ENCODE data around the gene TPCN1. TPM values are rescaled to one million over a fixed set of nuclear protein-coding genes. Genes with fewer than 3 reads are reported as not detected.

TPCN1 gene
- total RNA-seq, 1 experiment from 2014 or later: 13.5 TPM

DNA sequence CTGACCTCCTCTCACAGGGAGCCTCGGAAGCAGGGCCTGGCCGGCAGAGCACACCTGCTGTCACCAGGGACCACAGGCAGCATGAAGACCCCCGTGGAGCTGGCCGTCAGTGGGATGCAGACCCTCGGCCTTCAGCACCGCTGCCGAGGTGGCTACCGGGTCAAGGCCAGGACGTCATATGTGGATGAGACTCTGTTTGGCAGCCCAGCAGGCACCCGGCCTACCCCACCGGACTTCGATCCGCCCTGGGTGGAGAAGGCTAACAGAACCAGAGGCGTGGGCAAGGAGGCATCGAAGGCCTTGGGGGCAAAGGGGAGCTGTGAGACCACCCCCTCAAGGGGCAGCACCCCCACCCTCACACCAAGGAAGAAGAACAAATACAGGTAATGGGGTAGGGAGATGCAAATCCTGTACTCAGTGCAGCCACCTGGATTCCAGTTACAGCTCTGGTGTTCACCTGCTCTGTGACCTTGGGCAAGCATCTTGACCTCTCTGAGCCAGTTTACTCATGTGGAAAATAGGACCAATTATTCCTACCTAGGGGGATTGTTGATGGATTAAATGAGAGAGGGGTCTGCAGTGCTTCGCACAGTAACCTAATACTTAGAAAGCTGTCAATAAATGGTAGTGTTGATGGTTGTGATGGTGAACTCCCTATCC lies 34.5 kb upstream of the TPCN1 start:
- Mint-ChIP-seq H3K27me3 (ENCODE audit: low read depth) (no peaks in the 10 kb centered on the region), H3K27ac (no peak overlapping the region), H3K4me1 (peaks cover 8 to 17% of the 10 kb centered on the region in 2 experiments), H3K4me3 (peak overlapping the region; percentile 89 to 92), H3K9me3 (no peaks in the 10 kb centered on the region), H3K36me3 (ENCODE audit: insufficient read depth in 1 of 3, low read depth in 3 of 3) (peaks cover 25 to 49% (median 37%) of the 10 kb centered on the region in 3 experiments)
- H4K20me1 ChIP-seq (ENCODE audit: control insufficient read depth, insufficient read depth, insufficient read length): no peaks in the 10 kb centered on the region
- H3K9ac ChIP-seq (ENCODE audit: extremely low read depth, insufficient read length, low read length): no peak overlapping the region
- no peak overlapping the region for H2AK5ac ChIP-seq (ENCODE audit: insufficient read length, low read length)
- no peaks in the 10 kb centered on the region for H3K27me3 ChIP-seq (ENCODE audit: insufficient read depth, low read length)
- no peak for DNase-seq
- no peak overlapping the region for H4K5ac ChIP-seq (ENCODE audit: insufficient read length, low read depth, low read length)
- H3K27ac ChIP-seq (ENCODE audit: insufficient read length, low read depth, low read length): no peak overlapping the region
- no peak overlapping the region for H3K14ac ChIP-seq (ENCODE audit: insufficient read depth, low read length)
- no peak overlapping the region for H2BK15ac ChIP-seq (ENCODE audit: low read depth, low read length)
- no peak overlapping the region for H4K91ac ChIP-seq (ENCODE audit: insufficient read length, low read depth, low read length)
- H2AFZ ChIP-seq (ENCODE audit: low read length): no peak overlapping the region
- peaks cover 8% of the 10 kb centered on the region for H3K23me2 ChIP-seq (ENCODE audit: insufficient read length, low read depth, low read length, poor library complexity, severe bottlenecking)
- H3K79me2 ChIP-seq (ENCODE audit: insufficient read depth, low read length): peaks cover 16% of the 10 kb centered on the region; the same call in 1 of the 2 replicates
- H3K79me1 ChIP-seq (ENCODE audit: insufficient read depth, low read depth, low read length, poor library complexity, severe bottlenecking): peaks cover 17% of the 10 kb centered on the region
- no peak overlapping the region for H3K56ac ChIP-seq (ENCODE audit: insufficient read length, low read depth, low read length)
- H3T11ph ChIP-seq (ENCODE audit: low read length): no peak overlapping the region
- no peak overlapping the region for H4K8ac ChIP-seq (replicated peaks; ENCODE audit: insufficient read length, low read depth, low read length)
- H2BK120ac ChIP-seq (ENCODE audit: low read depth, low read length, poor library complexity, severe bottlenecking): no peak overlapping the region
- H3K4me1 ChIP-seq (ENCODE audit: insufficient read depth, low read length): no peaks in the 10 kb centered on the region
- H3K4ac ChIP-seq (ENCODE audit: low read depth, low read length): no peak overlapping the region
- H3K18ac ChIP-seq (ENCODE audit: insufficient read length, low read depth, low read length): no peak overlapping the region
- H2BK12ac ChIP-seq (ENCODE audit: insufficient read length, low read depth, low read length): no peak overlapping the region
- no CpG with 5 or more reads among the region's 16 CpGs for WGBS (ENCODE audit: extremely low coverage, insufficient read length, low lambda C conversion rate)
- no peak overlapping the region for H2BK20ac ChIP-seq (ENCODE audit: low read depth, low read length, poor library complexity, severe bottlenecking)
- no peak overlapping the region for H2BK5ac ChIP-seq (ENCODE audit: insufficient read length, low read length)
- TF ChIP-seq, protein P1, sequence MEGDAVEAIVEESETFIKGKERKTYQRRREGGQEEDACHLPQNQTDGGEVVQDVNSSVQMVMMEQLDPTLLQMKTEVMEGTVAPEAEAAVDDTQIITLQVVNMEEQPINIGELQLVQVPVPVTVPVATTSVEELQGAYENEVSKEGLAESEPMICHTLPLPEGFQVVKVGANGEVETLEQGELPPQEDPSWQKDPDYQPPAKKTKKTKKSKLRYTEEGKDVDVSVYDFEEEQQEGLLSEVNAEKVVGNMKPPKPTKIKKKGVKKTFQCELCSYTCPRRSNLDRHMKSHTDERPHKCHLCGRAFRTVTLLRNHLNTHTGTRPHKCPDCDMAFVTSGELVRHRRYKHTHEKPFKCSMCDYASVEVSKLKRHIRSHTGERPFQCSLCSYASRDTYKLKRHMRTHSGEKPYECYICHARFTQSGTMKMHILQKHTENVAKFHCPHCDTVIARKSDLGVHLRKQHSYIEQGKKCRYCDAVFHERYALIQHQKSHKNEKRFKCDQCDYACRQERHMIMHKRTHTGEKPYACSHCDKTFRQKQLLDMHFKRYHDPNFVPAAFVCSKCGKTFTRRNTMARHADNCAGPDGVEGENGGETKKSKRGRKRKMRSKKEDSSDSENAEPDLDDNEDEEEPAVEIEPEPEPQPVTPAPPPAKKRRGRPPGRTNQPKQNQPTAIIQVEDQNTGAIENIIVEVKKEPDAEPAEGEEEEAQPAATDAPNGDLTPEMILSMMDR (conservative IDR thresholded peaks at IDR 0.05): no peak
- H3K4me2 ChIP-seq (ENCODE audit: insufficient read depth, insufficient read length, low read length): peak overlapping the region; percentile 94
- no peaks in the 10 kb centered on the region for H3K9me3 ChIP-seq (ENCODE audit: control insufficient read depth, low read depth, low read length)
- no peak overlapping the region for H3K23ac ChIP-seq (ENCODE audit: insufficient read length, low read depth, low read length)

All from H9 (cell line).